Endothelial cell of coronary artery (primary cell): Measurements from ENCODE around the gene BMPR2. TPM values are rescaled to one million over a fixed set of nuclear protein-coding genes. Genes with fewer than 3 reads are reported as not detected.

ENCODE experiments used
- total RNA-seq: library from RNA; depleted of rRNA; stranded (reverse); fragments of >200 nt; gene quantifications from 2 replicates; pipeline ENCODE4 v1.2.3, GENCODE V29; 2014

The BMPR2 gene
- total RNA-seq, result 29.6 and 32.5 TPM in 2 replicates

GRCh38 chr2:202375609-202376408 is at the start of gene BMPR2:
BMPR2 (plus strand) TSS chr2:202376327; CDS start chr2:202377475, 1,148 bp downstream.

Other genes with a start within 250 kb of the BMPR2 start
- gene SUMO1, start 137.7 kb upstream of the BMPR2 start, total RNA-seq, result 96.3 and 104 TPM in 2 replicates
- 58.2 and 66.0 TPM in 2 replicates for gene NOP58, start 110.6 kb upstream of the BMPR2 start, total RNA-seq